Nephron (organoid): ENCODE data around the gene HOOK2.
"Not testable (repeated sequence)": the region's sequence is repeated elsewhere in the genome, so short reads cannot be mapped to it uniquely, and the experiment has no call there.

Experiments used
- H3K27ac Mint-ChIP-seq, 3 experiments: 2 replicates each; pipeline ENCODE4 v1.8.0; 2020; ENCODE audit warnings: mixed read lengths in 3 of 3, mild to moderate bottlenecking in 2 of 3, moderate library complexity in 1 of 3
- H3K27me3 Mint-ChIP-seq: 2 replicates; pipeline ENCODE4 v1.8.0; 2021; ENCODE audit warnings: low read depth, mild to moderate bottlenecking, moderate library complexity, mixed read lengths
- H3K36me3 Mint-ChIP-seq: 2 replicates; pipeline ENCODE4 v1.8.0; 2020; ENCODE audit warnings: low read depth, mixed read lengths
- H3K4me1 Mint-ChIP-seq: 2 replicates; pipeline ENCODE4 v1.8.0; 2020; ENCODE audit warnings: mixed read lengths
- H3K4me3 Mint-ChIP-seq, 3 experiments: 2 replicates each; pipeline ENCODE4 v1.8.0; 2020; ENCODE audit warnings: mild to moderate bottlenecking in 3 of 3, mixed read lengths in 3 of 3, moderate library complexity in 2 of 3
- H3K9me3 Mint-ChIP-seq: 2 replicates; pipeline ENCODE4 v1.8.0; 2020; ENCODE audit warnings: mixed read lengths
- CTCF ChIP-seq, 3 experiments: fragments of 200-600 bp; sonication (generic); IDR thresholded peaks; one replicate each; pipeline ENCODE4 v1.5.0; 2021; ENCODE audit warnings: antibody characterized with exemption in 3 of 3; ENCODE audit not compliant: unreplicated experiment in 3 of 3

HOOK2 gene, protein sequence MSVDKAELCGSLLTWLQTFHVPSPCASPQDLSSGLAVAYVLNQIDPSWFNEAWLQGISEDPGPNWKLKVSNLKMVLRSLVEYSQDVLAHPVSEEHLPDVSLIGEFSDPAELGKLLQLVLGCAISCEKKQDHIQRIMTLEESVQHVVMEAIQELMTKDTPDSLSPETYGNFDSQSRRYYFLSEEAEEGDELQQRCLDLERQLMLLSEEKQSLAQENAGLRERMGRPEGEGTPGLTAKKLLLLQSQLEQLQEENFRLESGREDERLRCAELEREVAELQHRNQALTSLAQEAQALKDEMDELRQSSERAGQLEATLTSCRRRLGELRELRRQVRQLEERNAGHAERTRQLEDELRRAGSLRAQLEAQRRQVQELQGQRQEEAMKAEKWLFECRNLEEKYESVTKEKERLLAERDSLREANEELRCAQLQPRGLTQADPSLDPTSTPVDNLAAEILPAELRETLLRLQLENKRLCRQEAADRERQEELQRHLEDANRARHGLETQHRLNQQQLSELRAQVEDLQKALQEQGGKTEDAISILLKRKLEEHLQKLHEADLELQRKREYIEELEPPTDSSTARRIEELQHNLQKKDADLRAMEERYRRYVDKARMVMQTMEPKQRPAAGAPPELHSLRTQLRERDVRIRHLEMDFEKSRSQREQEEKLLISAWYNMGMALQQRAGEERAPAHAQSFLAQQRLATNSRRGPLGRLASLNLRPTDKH

DNA sequence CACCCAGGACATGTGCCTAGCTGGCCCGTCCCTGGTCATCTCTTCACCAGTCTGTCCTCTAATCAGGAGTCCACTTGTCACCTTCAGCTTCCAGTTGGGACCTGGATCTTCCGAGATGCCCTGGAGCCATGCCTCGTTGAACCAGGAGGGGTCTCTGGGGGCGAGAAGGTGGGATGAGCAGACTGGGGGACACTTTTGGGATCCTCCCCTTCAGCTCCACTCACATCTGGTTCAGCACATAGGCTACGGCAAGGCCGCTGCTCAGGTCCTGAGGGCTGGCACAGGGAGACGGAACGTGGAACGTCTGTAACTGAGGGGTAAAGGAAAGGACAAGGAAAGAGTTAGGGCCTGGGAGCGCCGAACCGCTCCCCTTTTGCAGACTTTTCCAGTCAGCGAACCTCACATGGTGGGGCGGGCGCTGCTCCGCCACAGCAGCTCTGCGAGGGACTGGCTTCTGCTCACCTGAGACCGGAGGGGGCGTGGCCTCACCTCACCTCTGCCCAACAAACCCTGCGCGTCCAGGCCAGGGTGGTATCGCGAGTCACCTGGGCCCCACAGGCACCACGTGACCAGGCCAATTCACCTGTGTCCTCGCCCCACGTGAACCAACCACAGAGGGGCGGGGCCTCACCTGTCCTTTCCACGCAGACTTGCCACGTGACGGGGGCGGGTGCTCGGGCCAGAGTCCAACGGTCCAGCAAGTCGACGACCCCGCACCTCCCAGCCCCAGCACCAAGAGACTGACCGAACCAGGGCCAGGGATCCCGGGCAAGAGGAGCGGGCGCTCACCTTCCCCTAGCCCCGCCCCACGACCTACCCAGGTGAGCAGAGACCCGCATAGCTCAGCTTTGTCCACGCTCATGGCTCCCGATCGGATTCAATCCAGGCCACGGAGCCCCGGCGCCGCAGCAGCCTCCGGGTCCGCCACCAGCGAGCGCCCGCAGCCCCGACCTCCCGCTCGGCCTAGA, at the start of gene HOOK2:
Gene HOOK2 (minus strand): TSS at position 965 of the 968 bp plus-strand sequence. CDS start 103 bp downstream, at position 862.
- Mint-ChIP-seq H3K4me3 (peak within 1 kb of the TSS; percentile 83 to 85 (median 84)), H3K36me3 (no peaks in the 10 kb centered on the region), H3K27me3 (peaks cover 4% of the 10 kb centered on the region), H3K27ac (peak within 1 kb of the TSS in 1 of 3 experiments; percentile 96), H3K4me1 (peaks cover 33% of the 10 kb centered on the region), H3K9me3 (no peaks in the 10 kb centered on the region)
- TF ChIP-seq CTCF (IDR thresholded peaks at IDR 0.05; ENCODE audit: unreplicated experiment in 3 of 3) = no peak

DNA sequence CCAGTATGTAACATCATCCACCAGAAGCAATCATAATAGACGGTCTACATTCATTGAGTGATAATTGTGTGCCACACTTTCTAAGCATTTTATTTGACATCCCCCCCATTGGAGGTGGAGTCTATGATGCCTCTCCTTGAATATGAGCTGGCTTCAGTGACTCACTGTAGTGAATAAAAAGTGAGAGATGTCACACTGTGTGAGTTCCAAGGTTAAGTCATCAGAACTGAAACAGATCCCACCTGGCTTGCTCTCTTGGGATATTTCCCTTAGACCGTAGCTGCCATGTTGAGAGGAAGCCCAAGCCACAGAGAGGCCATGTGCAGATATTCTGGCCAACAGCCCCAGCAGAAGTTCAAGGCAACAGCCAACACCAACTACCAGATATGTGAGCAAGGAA, 46.4 kb upstream of the HOOK2 start:
- H3K27me3 Mint-ChIP-seq = peaks cover 22% of the 10 kb centered on the region
- TF ChIP-seq CTCF (IDR thresholded peaks at IDR 0.05; ENCODE audit: unreplicated experiment in 3 of 3) = no peak
- H3K4me1 Mint-ChIP-seq = no peaks in the 10 kb centered on the region
- no peaks in the 10 kb centered on the region for H3K9me3 Mint-ChIP-seq
- no peak overlapping the region for H3K4me3 Mint-ChIP-seq
- H3K36me3 Mint-ChIP-seq = no peaks in the 10 kb centered on the region
- H3K27ac Mint-ChIP-seq = no peak overlapping the region

GRCh38 chr19:12817810-12818209, 42.5 kb upstream of the HOOK2 start:
- H3K4me1 Mint-ChIP-seq = not testable (repeated sequence)

DNA sequence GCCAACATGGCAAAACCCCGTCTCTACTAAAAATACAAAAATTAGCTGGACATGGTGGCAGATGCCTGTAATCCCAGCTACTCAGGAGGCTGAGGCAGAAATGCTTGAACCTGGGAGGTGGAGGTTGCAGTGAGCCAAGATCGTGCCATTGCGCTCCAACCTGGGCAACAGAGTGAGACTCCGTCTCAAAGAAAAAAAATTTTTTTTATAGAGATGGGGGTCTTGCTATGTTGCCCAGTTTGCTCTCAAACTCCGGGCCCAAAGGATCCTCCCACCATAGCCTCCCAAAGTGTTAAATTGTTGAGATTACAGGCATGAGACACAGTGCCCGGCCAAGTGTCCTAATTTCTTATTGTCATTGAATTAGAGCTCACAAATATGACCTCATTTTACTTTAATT, 41.8 kb upstream of the HOOK2 start:
- not testable (repeated sequence) for H3K4me1 Mint-ChIP-seq, H3K4me3 Mint-ChIP-seq, H3K27me3 Mint-ChIP-seq, H3K9me3 Mint-ChIP-seq, H3K27ac Mint-ChIP-seq
- peaks cover 15% of the 10 kb centered on the region for H3K36me3 Mint-ChIP-seq

More at GRCh38 chr19:12817810-12818209, 42.5 kb upstream of the HOOK2 start:
- H3K27ac Mint-ChIP-seq, H3K4me3 Mint-ChIP-seq, H3K9me3 Mint-ChIP-seq, H3K27me3 Mint-ChIP-seq: not testable (repeated sequence)
- H3K36me3 Mint-ChIP-seq = peaks cover 15% of the 10 kb centered on the region

GRCh38 chr19:12815088-12815487, 39.7 kb upstream of the HOOK2 start:
- H3K36me3 Mint-ChIP-seq = peaks cover 15% of the 10 kb centered on the region

More at GRCh38 chr19:12815088-12815487, 39.7 kb upstream of the HOOK2 start:
- Mint-ChIP-seq H3K4me1 (no peaks in the 10 kb centered on the region), H3K27ac (no peak overlapping the region), H3K9me3 (no peaks in the 10 kb centered on the region), H3K4me3 (no peak overlapping the region), H3K27me3 (peaks cover 3% of the 10 kb centered on the region)
- no peak for TF ChIP-seq CTCF (IDR thresholded peaks at IDR 0.05; ENCODE audit: unreplicated experiment in 3 of 3)
